Measurements from ENCODE around the gene PLEKHM3. TPM values are rescaled to one million over a fixed set of nuclear protein-coding genes. Genes with fewer than 3 reads are reported as not detected.
"Not testable (repeated sequence)": the region's sequence is repeated elsewhere in the genome, so short reads cannot be mapped to it uniquely, and the experiment has no call there.

Gene PLEKHM3
- polyA plus RNA-seq, 1 experiment: 7.0 TPM

- no peak overlapping the region for H3K27ac ChIP-seq (ENCODE audit: low read depth, low read length)
- POLR2A ChIA-PET: no interaction called here
- no peak overlapping the region for H3K4me3 ChIP-seq (ENCODE audit: low read depth, low read length)
- DNase-seq (ENCODE audit: low read depth, low spot score): no peak
- CTCF ChIA-PET: no interaction called here
- TF ChIP-seq CTCF (IDR thresholded peaks at IDR 0.05; ENCODE audit: low read depth, low read length): no peak
- no peaks in the 10 kb centered on the region; the same call in 1 of the 2 replicates for H3K9me3 ChIP-seq (ENCODE audit: control insufficient read depth, insufficient read depth, low read length)
- H3K27me3 ChIP-seq (ENCODE audit: control insufficient read depth, insufficient read depth, low read length): no peaks in the 10 kb centered on the region
Measured at GRCh38 chr2:207815254-207815653, 210.1 kb downstream of the PLEKHM3 start.

- no peak for TF ChIP-seq CTCF (IDR thresholded peaks at IDR 0.05; ENCODE audit: low read depth, low read length)
- Histone ChIP-seq H3K9me3 (ENCODE audit: control insufficient read depth, insufficient read depth, low read length) (no peaks in the 10 kb centered on the region; the same call in 1 of the 2 replicates), H3K4me3 (ENCODE audit: low read depth, low read length) (no peak overlapping the region), H3K27ac (ENCODE audit: low read depth, low read length) (no peak overlapping the region), H3K27me3 (ENCODE audit: control insufficient read depth, insufficient read depth, low read length) (no peaks in the 10 kb centered on the region)
- DNase-seq (ENCODE audit: low read depth, low spot score): no peak
- CTCF ChIA-PET: interaction anchor here (0.7 to 1.2 kb wide), 2 partner anchors 22 to 68 kb away, joined by 3 read pairs; no protein-coding TSS in a partner anchor
- POLR2A ChIA-PET: no interaction called here
Measured at GRCh38 chr2:207813942-207814341, 211.4 kb downstream of the PLEKHM3 start.

- Histone ChIP-seq H3K27me3 (ENCODE audit: control insufficient read depth, insufficient read depth, low read length) (no peaks in the 10 kb centered on the region), H3K27ac (ENCODE audit: low read depth, low read length) (no peak overlapping the region), H3K9me3 (ENCODE audit: control insufficient read depth, insufficient read depth, low read length) (no peaks in the 10 kb centered on the region; the same call in 1 of the 2 replicates), H3K4me3 (ENCODE audit: low read depth, low read length) (no peak overlapping the region)
- DNase-seq (ENCODE audit: low read depth, low spot score): no peak
- ChIA-PET CTCF (no interaction called here), POLR2A (no interaction called here)
- no peak for TF ChIP-seq CTCF (IDR thresholded peaks at IDR 0.05; ENCODE audit: low read depth, low read length)
Measured at GRCh38 chr2:207813221-207813916, 212.0 kb downstream of the PLEKHM3 start.

GRCh38 chr2:207812726-207813080, 212.6 kb downstream of the PLEKHM3 start:
- ChIA-PET CTCF (no interaction called here), POLR2A (no interaction called here)
- DNase-seq (ENCODE audit: low read depth, low spot score): no peak
- Histone ChIP-seq H3K27me3 (ENCODE audit: control insufficient read depth, insufficient read depth, low read length) (no peaks in the 10 kb centered on the region), H3K27ac (ENCODE audit: low read depth, low read length) (no peak overlapping the region), H3K4me3 (ENCODE audit: low read depth, low read length) (no peak overlapping the region), H3K9me3 (ENCODE audit: control insufficient read depth, insufficient read depth, low read length) (no peaks in the 10 kb centered on the region; the same call in 1 of the 2 replicates)
- no peak for TF ChIP-seq CTCF (IDR thresholded peaks at IDR 0.05; ENCODE audit: low read depth, low read length)

GRCh38 chr2:207812058-207812725, 213.1 kb downstream of the PLEKHM3 start:
- H3K4me3 ChIP-seq (ENCODE audit: low read depth, low read length): no peak overlapping the region
- no peaks in the 10 kb centered on the region for H3K27me3 ChIP-seq (ENCODE audit: control insufficient read depth, insufficient read depth, low read length)
- ChIA-PET POLR2A (no interaction called here), CTCF (interaction anchor here (0.6 kb wide), 1 partner anchor 185 kb away, joined by 3 read pairs; no protein-coding TSS in a partner anchor)
- no peaks in the 10 kb centered on the region; the same call in 1 of the 2 replicates for H3K9me3 ChIP-seq (ENCODE audit: control insufficient read depth, insufficient read depth, low read length)
- no peak for DNase-seq (ENCODE audit: low read depth, low spot score)
- H3K27ac ChIP-seq (ENCODE audit: low read depth, low read length): no peak overlapping the region
- TF ChIP-seq CTCF (IDR thresholded peaks at IDR 0.05; ENCODE audit: low read depth, low read length): no peak

- H3K4me3 ChIP-seq (ENCODE audit: low read depth, low read length); H3K9me3 ChIP-seq (ENCODE audit: control insufficient read depth, insufficient read depth, low read length); POLR2A ChIA-PET; H3K27me3 ChIP-seq (ENCODE audit: control insufficient read depth, insufficient read depth, low read length); H3K27ac ChIP-seq (ENCODE audit: low read depth, low read length); DNase-seq (ENCODE audit: low read depth, low spot score): not testable (repeated sequence)
- CTCF ChIA-PET: interaction anchor here (0.6 kb wide), 1 partner anchor 184 kb away, joined by 3 read pairs; no protein-coding TSS in a partner anchor
Measured at GRCh38 chr2:207811658-207812057, 213.7 kb downstream of the PLEKHM3 start.

Measured in AG04450 (cell line).